Suprapubic skin (tissue), 4 donors: ENCODE measurements around the gene PRSS21. TPM values are rescaled to one million over a fixed set of nuclear protein-coding genes. Genes with fewer than 3 reads are reported as not detected.

ENCODE experiments used
- DNase-seq, 2 donors: peaks; one replicate each; pipeline ENCODE4 v3.0.0-alpha.2; 2019; ENCODE audit warnings: low spot score in 2 of 2
- H3K27ac ChIP-seq: fragments of 200-600 bp; sonication (generic); one replicate; pipeline ENCODE4 v1.5.1; 2019
- H3K27me3 ChIP-seq: fragments of 200-600 bp; sonication (generic); one replicate; pipeline ENCODE4 v1.5.1; 2019
- H3K36me3 ChIP-seq: fragments of 200-600 bp; sonication (generic); one replicate; pipeline ENCODE4 v1.5.1; 2019
- H3K4me1 ChIP-seq: fragments of 200-600 bp; sonication (generic); one replicate; pipeline ENCODE4 v1.5.1; 2019
- H3K4me3 ChIP-seq: fragments of 200-600 bp; sonication (generic); one replicate; pipeline ENCODE4 v1.5.1; 2019; ENCODE audit warnings: mild to moderate bottlenecking
- H3K9me3 ChIP-seq: fragments of 200-600 bp; sonication (generic); one replicate; pipeline ENCODE4 v1.5.1; 2019
- CTCF ChIP-seq, 2 donors: fragments of 200-600 bp in 1 of 2; fragments of 450-650 bp in 1 of 2; sonication (generic) in 1 of 2; IDR thresholded peaks; one replicate each; pipeline ENCODE4 v1.5.1; 2016 to 2019; ENCODE audit warnings: antibody characterized with exemption in 2 of 2, mild to moderate bottlenecking in 1 of 2, moderate library complexity in 1 of 2
- EP300 ChIP-seq: sonication (generic); formaldehyde crosslinking; IDR thresholded peaks from one replicate; pipeline ENCODE4 v1.6.1; 2017; ENCODE audit warnings: antibody characterized with exemption
- POLR2A ChIP-seq, 2 donors: fragments of 450-650 bp; IDR thresholded peaks; one replicate each; pipeline ENCODE4 v1.6.1; 2017; ENCODE audit warnings: antibody characterized with exemption in 2 of 2, mild to moderate bottlenecking in 2 of 2, moderate library complexity in 2 of 2
- POLR2AphosphoS5 ChIP-seq, 3 donors: sonication (generic); formaldehyde crosslinking; IDR thresholded peaks; one replicate each; pipeline ENCODE4 v1.6.1; 2017; ENCODE audit warnings: antibody characterized with exemption in 3 of 3
- WGBS: methylation state at CpG from one replicate; pipeline ENCODE4 v1.1.5; 2018; 5-methylcytosine and 5-hydroxymethylcytosine counted together
- total RNA-seq, 4 donors: library from RNA; depleted of rRNA; stranded (reverse); fragments of >200 nt; gene quantifications; one replicate each; pipeline ENCODE4 v1.1.0, GENCODE V29; 2016

The PRSS21 gene
- total RNA-seq, 4 donors from 2014 or later = 0.87 to 7.6 (median 1.3) TPM; not detected in 1

- peak overlapping the region; percentile 84 for H3K27ac ChIP-seq
- TF ChIP-seq CTCF (IDR thresholded peaks at IDR 0.05) (no peak), POLR2AphosphoS5 (IDR thresholded peaks at IDR 0.05) (peak in 1 of 3 donors; percentile 4), POLR2A (IDR thresholded peaks at IDR 0.05) (no peak)
- H3K4me1 ChIP-seq = peaks cover 50% of the 10 kb centered on the region
- H3K4me3 ChIP-seq = no peak overlapping the region
- DNase-seq = no peak
- H3K27me3 ChIP-seq = no peaks in the 10 kb centered on the region
- no peaks in the 10 kb centered on the region for H3K9me3 ChIP-seq
- peaks cover 87% of the 10 kb centered on the region for H3K36me3 ChIP-seq
- WGBS = 77% methylated on average over 26 of the region's 32 CpGs
Observed at GRCh38 chr16:2770057-2770951, 46.7 kb upstream of the PRSS21 start.

- Histone ChIP-seq H3K4me3 (no peak overlapping the region), H3K27ac (peak overlapping the region; percentile 33), H3K36me3 (peaks cover 74% of the 10 kb centered on the region), H3K4me1 (peaks cover 59% of the 10 kb centered on the region), H3K27me3 (no peaks in the 10 kb centered on the region), H3K9me3 (no peaks in the 10 kb centered on the region)
- WGBS = 73% methylated on average over 17 of the region's 18 CpGs
- no peak for TF ChIP-seq POLR2AphosphoS5 (IDR thresholded peaks at IDR 0.05)
- no peak for TF ChIP-seq EP300
- TF ChIP-seq POLR2A (IDR thresholded peaks at IDR 0.05) = no peak
- TF ChIP-seq CTCF (IDR thresholded peaks at IDR 0.05) = no peak
- DNase-seq = no peak
Observed at GRCh38 chr16:2771496-2772402, 45.3 kb upstream of the PRSS21 start.

- H3K9me3 ChIP-seq = no peaks in the 10 kb centered on the region
- H3K27me3 ChIP-seq = no peaks in the 10 kb centered on the region
- peaks cover 54% of the 10 kb centered on the region for H3K4me1 ChIP-seq
- no peak for TF ChIP-seq POLR2A (IDR thresholded peaks at IDR 0.05)
- TF ChIP-seq CTCF (IDR thresholded peaks at IDR 0.05) = no peak
- TF ChIP-seq EP300 = no peak
- no peak for TF ChIP-seq POLR2AphosphoS5 (IDR thresholded peaks at IDR 0.05)
- no peak overlapping the region for H3K27ac ChIP-seq
- WGBS = 82% methylated on average over 8 of the region's 12 CpGs
- peaks cover 58% of the 10 kb centered on the region for H3K36me3 ChIP-seq
- H3K4me3 ChIP-seq = no peak overlapping the region
- DNase-seq = no peak
Observed at GRCh38 chr16:2773188-2773968, 43.7 kb upstream of the PRSS21 start.

- no peak for DNase-seq
- Histone ChIP-seq H3K27me3 (no peaks in the 10 kb centered on the region), H3K4me1 (peaks cover 54% of the 10 kb centered on the region), H3K27ac (peak overlapping the region; percentile 22), H3K4me3 (no peak overlapping the region), H3K36me3 (peaks cover 49% of the 10 kb centered on the region), H3K9me3 (no peaks in the 10 kb centered on the region)
- TF ChIP-seq EP300 (no peak), POLR2A (IDR thresholded peaks at IDR 0.05) (no peak), POLR2AphosphoS5 (IDR thresholded peaks at IDR 0.05) (no peak), CTCF (IDR thresholded peaks at IDR 0.05) (no peak)
- WGBS = 83% methylated on average over 2 of the region's 7 CpGs
Observed at GRCh38 chr16:2774161-2774891, 42.7 kb upstream of the PRSS21 start.
